ENCODE measurements around the gene FUT3.

- TF ChIP-seq CTCF (IDR thresholded peaks at IDR 0.05; ENCODE audit: low read depth, low read length) (no peak), EZH2phosphoT487 (IDR thresholded peaks at IDR 0.05; ENCODE audit: low read depth) (no peak)
Measured at GRCh38 chr19:5806905-5807304, 44.3 kb downstream of the FUT3 start.

All from OCI-LY3 (cell line).